HepG2 (cell line): ENCODE measurements around the gene ATP5F1E. TPM values are rescaled to one million over a fixed set of nuclear protein-coding genes. Genes with fewer than 3 reads are reported as not detected.

Source experiments
- BCL6 ChIP-seq: IDR thresholded peaks from 2 replicates; pipeline ENCODE4 v1.6.1; 2016; ENCODE audit warnings: missing genetic modification reagents, missing compliant biosample characterization
- CBX1 ChIP-seq: IDR thresholded peaks from one replicate; pipeline ENCODE4 v1.6.1; 2016; ENCODE audit warnings: antibody characterized with exemption, low read depth
- CBX2 ChIP-seq, 2 experiments: fragments of 200-600 bp in 1 of 2; sonication (generic); formaldehyde crosslinking in 1 of 2; IDR thresholded peaks; 2 replicates each; pipeline versions ENCODE4 v1.7.0 to v1.8.1; 2018 to 2022; ENCODE audit warnings: low read depth in 2 of 2, low read length in 1 of 2, mild to moderate bottlenecking in 1 of 2, missing genetic modification reagents in 1 of 2
- CTCF ChIP-seq: sonication (generic); formaldehyde crosslinking; IDR thresholded peaks from 2 replicates; pipeline ENCODE4 v1.5.0; 2020; ENCODE audit warnings: mild to moderate bottlenecking, missing genetic modification reagents, moderate library complexity
- ELF1 ChIP-seq: sonication (generic); formaldehyde crosslinking; IDR thresholded peaks from 2 replicates; pipeline ENCODE4 v1.4.0; 2020; ENCODE audit warnings: missing genetic modification reagents
- FOXC1 ChIP-seq: sonication (generic); formaldehyde crosslinking; IDR thresholded peaks from 2 replicates; pipeline ENCODE4 v1.8.0; 2022; ENCODE audit warnings: mild to moderate bottlenecking, missing genetic modification reagents, borderline replicate concordance
- KLF11 ChIP-seq: IDR thresholded peaks from 2 replicates; pipeline ENCODE4 v1.6.1; 2016; ENCODE audit warnings: missing compliant biosample characterization
- PHF8 ChIP-seq: sonication (generic); formaldehyde crosslinking; IDR thresholded peaks from 2 replicates; pipeline ENCODE4 v1.5.0; 2020; ENCODE audit warnings: missing genetic modification reagents
- PRMT3 ChIP-seq: sonication (generic); formaldehyde crosslinking; IDR thresholded peaks from 2 replicates; pipeline ENCODE4 v1.8.1; 2022; ENCODE audit warnings: low read depth, mild to moderate bottlenecking, moderate library complexity, missing genetic modification reagents, borderline replicate concordance
- SP1 ChIP-seq, 2 experiments: fragments of 450-650 bp in 1 of 2; sonication (generic) in 1 of 2; formaldehyde crosslinking in 1 of 2; IDR thresholded peaks; 2 replicates each; pipeline versions ENCODE4 v1.4.0 to v1.6.1; 2016 to 2020; ENCODE audit warnings: missing genetic modification reagents in 1 of 2
- TAF15 ChIP-seq: fragments of 200-400 bp; formaldehyde crosslinking; IDR thresholded peaks from one replicate; pipeline ENCODE4 v1.6.1; 2018; ENCODE audit warnings: mild to moderate bottlenecking, low read depth, low read length; ENCODE audit not compliant: poor library complexity, severe bottlenecking
- TCF7L2 ChIP-seq: IDR thresholded peaks from 2 replicates; pipeline ENCODE4 v1.6.1; 2011; ENCODE audit warnings: mild to moderate bottlenecking, low read depth, low read length, moderate library complexity
- ZMAT3 ChIP-seq: sonication (generic); formaldehyde crosslinking; conservative IDR thresholded peaks from 2 replicates; pipeline ENCODE4 v1.7.0; 2021; ENCODE audit warnings: missing genetic modification reagents
- ZNF329 ChIP-seq: sonication (generic); formaldehyde crosslinking; IDR thresholded peaks from 2 replicates; pipeline ENCODE4 v1.9.0; 2021; ENCODE audit warnings: low read depth, mild to moderate bottlenecking, missing genetic modification reagents
- ZNF432 ChIP-seq: sonication (generic); formaldehyde crosslinking; IDR thresholded peaks from 2 replicates; pipeline ENCODE4 v1.5.0; 2020; ENCODE audit warnings: missing genetic modification reagents, mild to moderate bottlenecking, borderline replicate concordance
- ZNF781 ChIP-seq: sonication (generic); formaldehyde crosslinking; IDR thresholded peaks from 2 replicates; pipeline ENCODE4 v1.5.1; 2020; ENCODE audit warnings: borderline replicate concordance, mild to moderate bottlenecking, missing genetic modification reagents; ENCODE audit errors: not compliant biosample characterization
- polyA plus RNA-seq, 8 experiments: library from polyadenylated mRNA; depleted of rRNA in 3 of 8; stranded (reverse) in 7 of 8; unstranded in 1 of 8; fragments of >200 nt; fragmentation: Illumina TruSeq in 4 of 8; extraction: Trizol in 4 of 8; gene quantifications; 2 replicates each; pipeline versions ENCODE4 v1.2.1 to v1.2.3, GENCODE V29; 2011 to 2016; ENCODE audit warnings: low read depth in 4 of 8, missing spikeins in 1 of 8, mixed read lengths in 1 of 8; ENCODE audit not compliant: insufficient read depth in 1 of 8
- total RNA-seq, 5 experiments: library from RNA; depleted of rRNA; stranded (reverse); fragments of >200 nt; fragmentation: Illumina TruSeq; extraction: Trizol; gene quantifications; 2 replicates each; pipeline ENCODE4 v1.2.3, GENCODE V29; 2016; ENCODE audit warnings: low read depth in 1 of 5
- TF ChIP-seq, protein P1 (sequence below): sonication (generic); formaldehyde crosslinking; IDR thresholded peaks from 2 replicates; pipeline ENCODE4 v1.9.0; 2021; ENCODE audit warnings: missing genetic modification reagents, borderline replicate concordance
- TF ChIP-seq, protein P2 (sequence below): sonication (generic); formaldehyde crosslinking; IDR thresholded peaks from 2 replicates; pipeline ENCODE4 v1.8.0; 2022; ENCODE audit warnings: missing genetic modification reagents, mild to moderate bottlenecking, borderline replicate concordance
- TF ChIP-seq, protein P3 (sequence below): sonication (generic); formaldehyde crosslinking; IDR thresholded peaks from 2 replicates; pipeline ENCODE4 v1.8.0; 2022; ENCODE audit warnings: missing genetic modification reagents, low read depth, mild to moderate bottlenecking, borderline replicate concordance
- TF ChIP-seq, protein P4 (sequence below): sonication (generic); formaldehyde crosslinking; IDR thresholded peaks from 2 replicates; pipeline ENCODE4 v1.4.0; 2020; ENCODE audit warnings: missing genetic modification reagents

The ATP5F1E gene
- total and polyA plus RNA-seq, 2 of the 13 experiments (the other 11 are each of a cell fraction or from before 2014, with no cell fraction given) = 121 to 134 TPM

- TF ChIP-seq FOXC1 (CRISPR knock-in tag) (no peak; the same call in 1 of the 2 replicates), PRMT3 (CRISPR knock-in tag) (no peak), SP1 (IDR thresholded peaks at IDR 0.05) (no peak), SP1 (CRISPR knock-in tag; IDR thresholded peaks at IDR 0.05) (peak; percentile 82), ZNF329 (peak; percentile 82), BCL6 (peak; percentile 46), PHF8 (CRISPR knock-in tag) (peak; percentile 87), TAF15 (no peak), ZMAT3 (CRISPR knock-in tag) (peak; percentile 86), KLF11 (no peak), ZNF781 (peak; percentile 85), CBX1 (peak; percentile 71), CTCF (CRISPR knock-in tag) (peak; percentile 31; the same call in 1 of the 2 replicates), ZNF432 (CRISPR knock-in tag) (no peak), ELF1 (CRISPR knock-in tag) (peak; percentile 62; the same call in 1 of the 2 replicates), TCF7L2 (0 out of 2 replicates have a peak, but pooled peaks have one; percentile 27), CBX2 (IDR thresholded peaks at IDR 0.05; ENCODE audit: low read depth, low read length) (no peak), CBX2 (CRISPR knock-in tag; IDR thresholded peaks at IDR 0.05; ENCODE audit: low read depth) (no peak)
- TF ChIP-seq, protein P1, sequence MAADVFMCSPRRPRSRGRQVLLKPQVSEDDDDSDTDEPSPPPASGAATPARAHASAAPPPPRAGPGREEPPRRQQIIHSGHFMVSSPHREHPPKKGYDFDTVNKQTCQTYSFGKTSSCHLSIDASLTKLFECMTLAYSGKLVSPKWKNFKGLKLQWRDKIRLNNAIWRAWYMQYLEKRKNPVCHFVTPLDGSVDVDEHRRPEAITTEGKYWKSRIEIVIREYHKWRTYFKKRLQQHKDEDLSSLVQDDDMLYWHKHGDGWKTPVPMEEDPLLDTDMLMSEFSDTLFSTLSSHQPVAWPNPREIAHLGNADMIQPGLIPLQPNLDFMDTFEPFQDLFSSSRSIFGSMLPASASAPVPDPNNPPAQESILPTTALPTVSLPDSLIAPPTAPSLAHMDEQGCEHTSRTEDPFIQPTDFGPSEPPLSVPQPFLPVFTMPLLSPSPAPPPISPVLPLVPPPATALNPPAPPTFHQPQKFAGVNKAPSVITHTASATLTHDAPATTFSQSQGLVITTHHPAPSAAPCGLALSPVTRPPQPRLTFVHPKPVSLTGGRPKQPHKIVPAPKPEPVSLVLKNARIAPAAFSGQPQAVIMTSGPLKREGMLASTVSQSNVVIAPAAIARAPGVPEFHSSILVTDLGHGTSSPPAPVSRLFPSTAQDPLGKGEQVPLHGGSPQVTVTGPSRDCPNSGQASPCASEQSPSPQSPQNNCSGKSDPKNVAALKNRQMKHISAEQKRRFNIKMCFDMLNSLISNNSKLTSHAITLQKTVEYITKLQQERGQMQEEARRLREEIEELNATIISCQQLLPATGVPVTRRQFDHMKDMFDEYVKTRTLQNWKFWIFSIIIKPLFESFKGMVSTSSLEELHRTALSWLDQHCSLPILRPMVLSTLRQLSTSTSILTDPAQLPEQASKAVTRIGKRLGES (CRISPR knock-in tag) = peak; percentile 66; the same call in 1 of the 2 replicates
- TF ChIP-seq, protein P2, sequence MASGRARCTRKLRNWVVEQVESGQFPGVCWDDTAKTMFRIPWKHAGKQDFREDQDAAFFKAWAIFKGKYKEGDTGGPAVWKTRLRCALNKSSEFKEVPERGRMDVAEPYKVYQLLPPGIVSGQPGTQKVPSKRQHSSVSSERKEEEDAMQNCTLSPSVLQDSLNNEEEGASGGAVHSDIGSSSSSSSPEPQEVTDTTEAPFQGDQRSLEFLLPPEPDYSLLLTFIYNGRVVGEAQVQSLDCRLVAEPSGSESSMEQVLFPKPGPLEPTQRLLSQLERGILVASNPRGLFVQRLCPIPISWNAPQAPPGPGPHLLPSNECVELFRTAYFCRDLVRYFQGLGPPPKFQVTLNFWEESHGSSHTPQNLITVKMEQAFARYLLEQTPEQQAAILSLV (CRISPR knock-in tag) = no peak
- TF ChIP-seq, protein P3, sequence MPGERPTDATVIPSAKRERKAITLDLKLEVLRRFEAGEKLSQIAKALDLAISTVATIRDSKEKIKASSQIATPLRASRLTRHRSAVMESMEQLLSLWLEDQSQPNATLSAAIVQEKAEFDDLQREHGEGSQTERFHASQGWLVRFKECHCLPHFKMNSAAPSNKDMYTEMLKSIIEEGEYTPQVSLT = no peak; the same call in 1 of the 2 replicates
- TF ChIP-seq, protein P4, sequence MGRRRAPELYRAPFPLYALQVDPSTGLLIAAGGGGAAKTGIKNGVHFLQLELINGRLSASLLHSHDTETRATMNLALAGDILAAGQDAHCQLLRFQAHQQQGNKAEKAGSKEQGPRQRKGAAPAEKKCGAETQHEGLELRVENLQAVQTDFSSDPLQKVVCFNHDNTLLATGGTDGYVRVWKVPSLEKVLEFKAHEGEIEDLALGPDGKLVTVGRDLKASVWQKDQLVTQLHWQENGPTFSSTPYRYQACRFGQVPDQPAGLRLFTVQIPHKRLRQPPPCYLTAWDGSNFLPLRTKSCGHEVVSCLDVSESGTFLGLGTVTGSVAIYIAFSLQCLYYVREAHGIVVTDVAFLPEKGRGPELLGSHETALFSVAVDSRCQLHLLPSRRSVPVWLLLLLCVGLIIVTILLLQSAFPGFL (CRISPR knock-in tag) = no peak
Observed at GRCh38 chr20:58980711-58981627, 51.2 kb downstream of the ATP5F1E start, which contains the start of gene NELFCD (continued).
